Measurements from ENCODE around the gene LAMA5. TPM values are rescaled to one million over a fixed set of nuclear protein-coding genes. Genes with fewer than 3 reads are reported as not detected.
A peak's percentile ranks its signal among the peaks of the same experiment; 100 is the strongest.

LAMA5 gene
- polyA plus RNA-seq, 12 donors: 43.3 to 663 (median 58.4) TPM

GRCh38 chr20:62317167-62317655, 49.9 kb downstream of the LAMA5 start:
- no peak for DNase-seq

GRCh38 chr20:62316331-62317166, 50.6 kb downstream of the LAMA5 start:
- peak; percentile 18 for DNase-seq

- no peak for DNase-seq
These were observed 51.3 kb downstream of the LAMA5 start for GRCh38 chr20:62315773-62316172.

- no peak for DNase-seq
These were observed 52.3 kb downstream of the LAMA5 start for GRCh38 chr20:62314711-62315302.

GRCh38 chr20:62314339-62314638, 52.8 kb downstream of the LAMA5 start:
- DNase-seq: no peak

GRCh38 chr20:62313460-62314338, 53.4 kb downstream of the LAMA5 start:
- no peak for DNase-seq

GRCh38 chr20:62313021-62313420, 54.1 kb downstream of the LAMA5 start:
- DNase-seq: no peak

GRCh38 chr20:62312662-62312977, 54.5 kb downstream of the LAMA5 start:
- DNase-seq: no peak

- DNase-seq: no peak
These were observed 55.1 kb downstream of the LAMA5 start for GRCh38 chr20:62311832-62312661.

GRCh38 chr20:62311150-62311549, 56.0 kb downstream of the LAMA5 start:
- no peak for DNase-seq

- no peak for DNase-seq
These were observed 56.4 kb downstream of the LAMA5 start for GRCh38 chr20:62310757-62311121.

GRCh38 chr20:62309947-62310756, 57.0 kb downstream of the LAMA5 start:
- no peak for DNase-seq

- DNase-seq: no peak
These were observed 57.7 kb downstream of the LAMA5 start for GRCh38 chr20:62309198-62309944.

- DNase-seq: no peak
These were observed 58.9 kb downstream of the LAMA5 start for GRCh38 chr20:62308102-62308822.

- no peak for DNase-seq
These were observed 59.6 kb downstream of the LAMA5 start for GRCh38 chr20:62307226-62308101.

GRCh38 chr20:62306414-62307187, 60.5 kb downstream of the LAMA5 start:
- DNase-seq: no peak

- DNase-seq: no peak
These were observed 61.2 kb downstream of the LAMA5 start for GRCh38 chr20:62305765-62306413.

Measured in muscle of arm (tissue), 12 donors.